Measurements from ENCODE around the gene ERFL. TPM values are rescaled to one million over a fixed set of nuclear protein-coding genes. Genes with fewer than 3 reads are reported as not detected.
A peak's percentile ranks its signal among the peaks of the same experiment; 100 is the strongest.

The ERFL gene
- total RNA-seq, result not detected in 2 replicates
- 0.23 TPM for polyA plus RNA-seq (2012)

DNA sequence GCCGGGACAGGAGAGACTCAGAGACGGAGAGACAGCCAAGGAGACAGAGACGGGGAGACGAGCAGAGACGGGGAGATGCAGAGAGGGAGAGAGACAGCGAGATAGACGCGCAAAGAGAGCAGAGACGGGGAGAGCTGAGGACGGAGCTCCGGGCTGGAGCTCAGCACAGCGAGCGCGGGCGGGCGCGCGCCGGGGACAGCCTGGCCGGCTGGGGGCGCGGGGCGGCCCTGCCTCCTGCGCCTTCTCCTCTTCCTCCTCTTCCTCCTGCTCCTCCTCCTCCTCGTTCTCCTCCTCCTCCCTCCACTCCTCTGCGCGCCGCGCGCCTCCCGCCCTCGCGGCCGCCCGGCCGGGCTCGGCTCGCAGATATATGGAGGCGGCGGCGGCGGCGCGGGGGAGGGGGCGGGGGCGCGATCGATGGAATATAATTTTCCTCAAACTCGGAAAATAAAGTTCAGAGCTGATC lies at the start of gene ERFL:
TSS of gene ERFL (minus strand) at position 229 of the 463 bp plus-strand sequence. CDS start 15,530 bp downstream, outside the sequence.
- DNase-seq (ENCODE audit: low read depth), result no peak

DNA sequence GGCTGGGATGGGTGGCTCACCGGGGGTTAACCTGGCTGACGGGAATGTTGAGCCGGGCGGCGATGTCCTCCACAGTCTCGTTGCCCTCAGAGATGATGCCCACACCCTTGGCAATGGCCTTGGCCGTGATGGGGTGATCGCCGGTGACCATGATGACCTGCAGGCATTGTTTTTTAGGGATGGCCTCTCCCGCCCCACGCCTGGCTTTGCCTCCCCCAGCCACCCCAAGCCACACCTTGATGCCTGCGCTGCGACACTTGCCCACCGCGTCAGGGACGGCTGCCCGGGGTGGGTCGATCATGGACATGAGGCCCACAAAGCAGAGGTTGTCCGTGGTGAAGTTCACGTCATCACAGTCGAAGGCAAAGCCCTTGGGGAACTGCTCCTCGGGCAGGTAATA lies 49.7 kb upstream of the ERFL start:
- DNase-seq (ENCODE audit: low read depth), result no peak

DNA sequence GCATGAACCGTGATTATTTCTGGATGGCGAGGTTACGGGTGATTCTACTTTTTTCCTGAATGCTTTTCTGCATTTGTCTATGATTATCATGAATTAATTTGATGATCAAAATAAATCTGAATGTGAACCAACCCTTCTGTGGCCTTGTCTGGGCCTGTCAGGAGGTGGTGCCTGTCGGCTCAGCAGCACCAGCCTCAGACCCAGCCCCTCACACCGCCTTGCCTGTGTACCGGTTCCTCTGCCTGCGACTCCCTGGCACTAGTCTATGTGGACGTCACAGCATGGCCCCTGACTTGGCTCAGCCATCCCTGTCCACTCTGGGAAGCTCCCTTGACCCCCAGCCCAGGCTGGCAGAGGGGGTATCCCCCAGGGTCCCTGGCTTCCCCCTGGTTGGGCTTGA lies 46.4 kb upstream of the ERFL start:
- DNase-seq (ENCODE audit: low read depth), result no peak

DNA sequence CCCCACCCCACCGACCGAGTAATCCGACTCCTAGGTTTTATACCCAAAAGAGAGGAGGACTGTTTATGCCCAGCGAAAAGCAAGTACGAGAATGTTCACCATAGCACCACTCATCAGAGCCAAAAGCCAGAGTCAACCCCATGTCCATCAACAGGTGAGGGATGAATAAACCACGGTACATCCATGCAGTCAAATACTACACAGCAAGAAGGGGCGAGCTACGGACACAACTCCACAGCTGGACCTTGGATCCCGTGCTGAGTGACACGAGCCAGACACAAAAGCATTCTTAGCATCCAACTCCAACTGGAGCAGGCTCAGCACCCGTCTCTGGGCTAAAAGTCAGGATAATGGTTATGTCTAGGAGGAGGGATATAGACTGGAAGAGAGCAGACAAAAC lies 43.1 kb upstream of the ERFL start:
- DNase-seq (ENCODE audit: low read depth), result no peak

DNA sequence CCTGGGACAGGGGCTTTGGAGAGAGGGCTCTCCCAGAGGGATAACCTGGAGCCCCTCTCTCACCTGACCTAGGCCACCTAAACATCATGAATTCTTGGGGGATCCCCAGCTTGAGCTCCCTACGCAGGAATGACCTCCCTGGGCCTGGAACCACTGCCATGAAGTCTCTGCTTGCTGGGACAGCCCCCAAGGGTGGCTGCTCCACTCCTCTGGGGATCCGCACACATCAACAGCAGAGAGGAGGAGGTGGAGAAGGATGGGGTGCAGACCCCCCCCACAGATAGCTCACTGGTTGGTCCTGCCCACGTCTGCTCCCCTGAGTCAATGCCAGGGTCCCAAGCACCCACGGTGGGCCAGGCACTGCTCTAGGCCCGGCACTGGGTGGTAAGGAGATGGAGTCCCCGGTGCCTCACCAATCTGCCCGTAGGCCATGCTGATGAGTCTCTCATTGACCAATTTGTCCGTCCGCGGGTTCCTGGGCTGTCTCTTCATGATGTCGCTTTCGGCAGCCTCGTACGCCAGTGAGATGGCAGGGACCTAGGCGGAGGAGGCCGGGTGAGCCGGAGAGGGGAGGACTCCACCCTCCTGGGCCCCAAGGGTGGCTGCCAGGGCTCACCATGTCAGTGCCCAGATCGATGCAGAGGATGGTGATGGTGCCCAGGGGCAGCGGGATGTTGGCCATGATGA lies 41.7 kb upstream of the ERFL start:
- no peak for DNase-seq (ENCODE audit: low read depth)

DNA sequence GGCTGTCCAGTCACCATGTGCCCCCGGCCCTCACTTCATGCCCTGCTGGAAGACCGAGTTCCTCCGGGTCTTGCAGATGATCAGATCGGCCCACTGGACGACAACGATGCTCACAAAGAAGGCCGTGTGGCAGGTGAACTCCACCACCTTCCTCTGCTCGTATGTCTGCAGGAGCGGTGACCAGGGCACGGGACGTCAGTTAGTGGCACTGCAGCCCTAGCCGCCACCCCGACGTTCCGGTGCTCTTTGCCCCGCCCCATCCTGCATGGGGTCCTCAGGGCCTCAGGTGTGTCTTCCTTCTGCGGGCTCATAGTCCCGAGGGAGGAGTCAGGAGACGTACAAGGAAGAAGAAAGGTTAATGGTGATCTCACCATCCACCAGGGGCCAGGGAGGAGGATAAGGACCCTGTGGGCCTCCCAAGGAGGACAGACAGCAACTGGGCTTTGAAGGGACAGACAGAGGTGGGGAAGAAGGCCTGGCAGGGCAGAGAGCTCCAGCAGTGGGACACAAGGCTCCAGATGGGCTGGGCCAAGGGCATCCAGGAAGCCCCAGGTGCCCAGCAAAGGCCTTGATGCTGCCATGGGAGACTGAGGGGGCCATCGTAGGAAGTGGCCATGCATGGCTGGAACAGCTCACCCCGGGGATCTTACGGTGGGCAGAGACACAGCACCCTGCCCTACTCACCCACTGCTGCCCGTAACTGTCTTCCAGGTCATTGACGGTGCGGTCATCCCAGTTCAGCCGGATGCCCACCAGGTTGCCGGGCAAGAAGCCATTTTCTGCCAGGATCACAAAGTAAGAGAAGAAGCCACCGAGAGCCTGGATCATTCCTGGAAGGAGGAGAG lies 40.7 kb upstream of the ERFL start:
- no peak for DNase-seq (ENCODE audit: low read depth)

DNA sequence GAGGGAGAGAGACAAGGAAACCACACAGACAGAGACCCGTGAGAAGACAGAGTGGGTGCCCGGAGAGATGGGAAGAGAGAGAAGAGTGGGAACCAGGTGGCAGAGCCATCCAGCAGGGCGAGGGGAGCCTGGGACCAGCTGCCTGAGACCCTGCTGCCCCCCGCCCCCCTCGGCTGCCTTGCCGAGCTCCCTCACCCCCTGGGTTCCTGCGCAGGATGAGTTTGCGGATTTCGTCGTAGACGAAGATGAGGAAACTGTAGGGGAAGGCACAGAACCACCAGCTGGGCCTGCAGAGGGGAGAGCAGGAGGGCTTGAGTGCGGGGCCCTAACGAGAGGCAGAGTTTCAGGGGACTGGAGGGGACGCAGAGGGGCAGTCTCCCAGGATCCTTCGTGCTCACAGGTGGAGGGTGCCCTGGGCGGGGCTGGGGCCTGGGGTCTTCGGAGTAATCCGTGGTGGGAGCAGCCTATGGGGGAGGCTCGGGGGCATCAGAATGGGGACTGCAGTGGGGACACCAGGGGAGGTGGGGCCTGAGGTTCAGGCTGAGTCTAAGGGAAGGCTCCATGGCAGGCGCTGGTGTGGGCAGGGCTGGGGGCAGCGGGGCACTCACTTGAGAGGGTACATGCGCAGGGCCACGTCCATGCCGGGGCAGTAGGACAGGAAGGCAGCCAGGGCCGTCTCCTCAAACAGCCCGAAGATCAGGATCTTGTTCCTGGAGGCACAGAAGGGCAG lies 39.0 kb upstream of the ERFL start:
- no peak for DNase-seq (ENCODE audit: low read depth)

DNA sequence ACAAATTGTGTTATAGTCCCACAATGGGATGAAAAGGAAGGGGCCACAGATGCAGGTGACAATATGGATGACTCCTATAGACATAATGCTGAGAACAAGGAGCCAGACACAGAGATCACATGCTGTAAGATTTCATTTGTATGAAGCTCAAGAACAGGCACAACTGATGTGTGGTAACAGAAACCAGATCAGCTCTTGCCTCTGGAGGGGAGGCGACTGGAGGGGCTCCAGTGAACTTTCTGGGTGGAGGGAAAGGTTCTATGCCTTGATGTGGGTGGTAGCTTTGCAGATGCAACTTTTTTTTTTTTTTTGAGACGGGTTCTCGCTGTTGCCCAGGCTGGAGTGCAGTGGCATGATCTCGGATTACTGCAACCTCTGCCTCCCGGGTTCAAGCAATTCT lies 36.9 kb upstream of the ERFL start:
- DNase-seq (ENCODE audit: low read depth), result no peak

DNA sequence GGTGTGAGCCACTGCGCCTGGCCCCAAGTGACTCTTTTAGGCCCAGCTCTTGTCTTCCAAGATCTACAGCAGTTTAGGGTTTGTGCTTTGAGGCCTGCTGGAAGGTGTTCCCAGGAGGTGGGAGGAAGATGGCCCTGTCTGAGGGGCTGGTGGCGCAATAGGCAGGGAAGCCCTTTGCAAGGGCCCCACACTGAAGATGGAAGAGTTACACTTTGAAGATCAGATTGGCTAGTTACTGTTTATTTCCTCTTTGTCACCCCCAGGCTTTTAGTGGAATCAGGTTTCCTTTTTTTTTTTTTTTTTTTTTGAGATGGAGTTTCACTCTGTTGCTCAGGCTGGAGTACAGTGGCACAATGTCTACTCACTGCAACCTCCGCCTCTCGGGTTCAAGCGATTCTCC lies 32.7 kb upstream of the ERFL start:
- DNase-seq (ENCODE audit: low read depth), result no peak

DNA sequence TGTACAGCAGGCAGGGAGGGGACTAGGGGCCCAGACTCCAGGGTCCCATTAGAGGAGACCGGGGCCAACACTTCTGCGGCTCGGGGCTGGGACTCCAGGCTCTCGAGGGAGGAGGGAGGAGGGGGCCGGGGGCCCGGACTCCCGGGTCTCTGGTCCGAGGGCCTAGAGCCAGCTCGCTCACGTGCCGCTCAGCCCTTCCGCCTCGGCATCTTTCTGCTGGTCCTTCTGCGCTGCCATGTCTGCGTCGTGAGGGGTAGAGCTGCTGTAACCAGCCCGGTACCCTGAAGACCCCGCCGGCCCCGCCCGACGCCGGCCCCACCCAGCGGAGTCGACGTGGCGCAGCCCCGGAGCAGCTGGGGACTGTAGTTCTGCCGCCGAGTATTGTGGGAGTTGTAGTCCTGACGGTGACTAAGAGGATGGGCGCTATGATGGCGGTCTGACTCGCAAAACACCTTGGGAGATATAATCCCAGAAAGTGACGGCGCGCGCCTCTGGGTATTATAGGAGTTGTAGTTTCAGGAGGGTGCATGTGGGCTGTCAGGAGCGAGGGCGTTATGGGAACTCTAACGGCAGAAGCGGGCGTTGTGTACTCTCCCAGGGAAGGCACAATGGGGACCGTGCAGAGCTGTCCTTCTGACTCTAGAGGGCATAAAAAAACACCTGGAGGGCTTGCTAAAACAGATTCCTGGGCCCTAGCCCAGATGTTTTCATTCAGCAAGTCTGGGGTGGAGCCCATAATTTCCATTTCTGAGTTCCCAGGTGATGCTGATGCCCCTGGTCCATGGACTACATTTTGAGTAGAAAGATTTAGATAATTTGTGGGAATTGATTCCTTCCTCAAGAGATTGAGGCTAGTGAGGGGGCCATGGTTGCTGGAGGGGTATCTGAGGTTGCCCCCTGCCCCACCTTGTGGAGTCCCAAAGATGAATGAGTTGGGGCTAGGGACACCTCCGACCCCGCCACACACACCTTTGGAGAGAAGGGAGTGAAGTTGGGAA lies 31.1 kb upstream of the ERFL start, which contains the start of gene RABAC1:
TSS of gene RABAC1 (minus strand) at position 266 of the 998 bp plus-strand sequence. CDS start at position 237, 29 bp downstream.
- peak; percentile 88 for DNase-seq (ENCODE audit: low read depth)

DNA sequence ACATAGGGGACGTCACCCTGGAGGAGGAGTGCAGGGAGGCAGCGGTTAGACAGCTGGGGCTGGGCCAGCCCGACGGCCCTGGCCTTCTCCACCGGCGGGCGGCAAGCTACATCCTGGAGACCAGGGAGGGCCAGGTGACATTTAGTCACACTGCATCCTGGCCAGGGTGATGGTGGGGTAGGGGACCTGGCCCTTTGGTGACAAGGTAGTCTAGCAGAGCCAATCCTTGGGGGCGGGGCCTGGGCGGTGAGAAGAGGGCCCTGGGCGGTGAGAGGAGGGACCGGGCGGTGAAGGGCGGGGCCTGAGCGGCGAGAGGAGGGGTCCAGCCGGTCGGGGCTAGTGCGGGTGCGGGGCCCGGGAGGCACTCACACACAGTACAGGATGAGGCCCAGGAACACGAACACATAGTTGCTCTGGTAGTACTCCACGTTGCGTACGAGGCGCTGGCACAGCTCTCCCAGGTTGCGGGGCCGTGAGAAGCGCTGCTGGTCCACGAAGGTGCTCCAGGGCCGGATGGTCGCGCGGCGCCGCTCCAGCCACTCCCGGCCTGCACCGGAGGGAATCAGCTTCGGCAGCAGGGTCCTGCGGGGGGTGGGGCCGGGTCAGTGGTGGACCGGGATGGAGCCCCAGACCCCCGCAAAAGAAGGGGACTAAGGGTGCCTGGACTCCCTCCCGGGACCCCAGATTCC lies 30.3 kb upstream of the ERFL start:
- DNase-seq (ENCODE audit: low read depth), result peak; percentile 63

DNA sequence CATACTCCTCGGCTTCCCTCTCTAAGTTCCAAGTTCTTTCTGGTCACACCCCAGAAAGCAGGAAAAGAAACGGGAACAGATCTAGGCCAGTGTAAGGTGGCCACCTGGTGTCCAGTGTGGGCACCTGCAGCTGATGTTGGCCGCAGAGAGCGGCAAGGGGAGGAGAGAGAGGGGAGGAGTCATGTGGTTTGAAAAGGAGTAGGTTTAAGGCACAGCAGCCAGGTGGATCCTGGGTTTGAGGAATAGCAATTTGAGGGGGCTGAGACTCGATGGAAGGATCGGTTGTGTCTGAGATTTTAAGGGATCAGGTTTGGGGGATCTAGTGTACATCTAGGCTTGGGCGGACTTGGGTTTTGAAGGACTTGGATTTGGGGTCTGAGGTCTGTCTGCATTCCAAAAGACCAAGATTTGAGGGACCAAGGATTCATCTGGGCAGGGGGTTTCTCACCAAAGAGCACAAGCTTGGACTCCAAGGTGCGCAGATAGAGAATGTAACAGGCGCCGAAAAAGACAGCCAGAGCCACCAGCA lies 29.7 kb upstream of the ERFL start:
- DNase-seq (ENCODE audit: low read depth), result peak; percentile 72

DNA sequence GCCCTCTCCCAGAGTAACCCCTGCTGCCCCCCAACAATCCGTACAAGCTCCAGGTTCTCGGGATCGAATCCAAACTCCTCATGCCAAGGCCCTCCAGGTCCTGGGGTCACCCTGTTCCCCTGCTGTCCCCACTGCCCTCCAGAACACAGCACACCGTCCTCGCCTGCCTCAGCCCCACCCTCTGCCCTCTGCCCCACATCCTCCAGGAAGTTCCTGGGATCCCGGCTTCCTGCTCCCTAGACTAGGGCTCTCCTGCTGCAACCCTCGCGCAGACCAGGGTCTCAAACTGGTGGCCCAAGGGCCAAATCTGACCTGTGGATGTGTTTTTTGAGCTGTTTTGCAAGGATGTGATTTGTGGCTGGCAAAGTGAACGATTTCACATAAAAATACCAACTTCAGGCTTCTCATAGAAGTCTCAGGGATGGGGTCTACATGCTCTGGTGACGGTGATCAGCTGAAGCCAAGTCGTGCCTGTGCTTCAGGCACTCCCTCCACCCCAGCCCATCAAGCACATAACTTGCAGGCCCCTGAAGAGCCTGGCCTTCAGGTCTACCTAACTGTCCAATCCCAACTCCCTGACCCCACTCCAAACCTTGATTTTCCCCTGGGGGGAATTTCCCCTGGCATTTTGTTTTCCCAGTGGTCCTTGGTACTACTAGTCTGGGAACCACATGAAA lies 29.1 kb upstream of the ERFL start:
- DNase-seq (ENCODE audit: low read depth), result no peak

DNA sequence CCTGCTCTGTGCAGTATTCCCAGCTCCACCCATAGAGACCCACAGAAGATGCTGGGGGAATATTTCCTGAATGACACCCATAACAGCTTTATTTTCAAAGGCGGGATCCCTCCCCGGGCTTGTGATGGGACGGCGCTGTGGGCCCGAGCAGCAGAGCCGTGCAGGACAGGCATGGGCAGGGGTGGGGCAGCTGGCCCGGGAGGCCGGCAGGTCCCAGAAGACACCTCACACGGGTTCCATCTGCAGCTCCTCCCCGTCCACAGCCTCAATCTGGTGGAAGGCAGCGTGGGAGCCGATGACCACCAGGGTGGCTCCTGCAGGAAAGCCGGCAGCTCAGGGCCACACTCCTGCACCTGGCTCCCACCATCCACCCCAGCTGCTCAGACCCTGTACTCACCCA lies 28.4 kb upstream of the ERFL start:
- DNase-seq (ENCODE audit: low read depth), result no peak

DNA sequence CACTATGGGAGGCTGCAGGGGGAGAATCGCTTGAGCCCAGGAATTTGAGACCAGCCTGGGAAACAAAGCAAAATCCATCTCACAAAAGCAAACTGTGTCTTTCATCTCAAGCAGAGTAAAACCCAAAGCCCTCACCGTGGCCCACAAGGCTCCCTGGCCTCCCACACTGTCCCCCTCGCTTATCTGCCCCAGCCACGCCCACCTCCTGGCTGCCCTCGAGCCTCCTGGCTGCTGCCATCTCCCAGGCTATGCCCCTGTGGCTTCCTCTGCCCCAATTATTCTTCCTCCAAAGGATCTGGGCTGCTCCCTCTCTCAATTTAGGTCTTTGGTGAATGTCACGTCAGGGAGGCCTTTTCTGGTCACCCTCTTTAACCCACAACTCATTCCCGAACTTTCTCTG lies 27.3 kb upstream of the ERFL start:
- DNase-seq (ENCODE audit: low read depth), result no peak

DNA sequence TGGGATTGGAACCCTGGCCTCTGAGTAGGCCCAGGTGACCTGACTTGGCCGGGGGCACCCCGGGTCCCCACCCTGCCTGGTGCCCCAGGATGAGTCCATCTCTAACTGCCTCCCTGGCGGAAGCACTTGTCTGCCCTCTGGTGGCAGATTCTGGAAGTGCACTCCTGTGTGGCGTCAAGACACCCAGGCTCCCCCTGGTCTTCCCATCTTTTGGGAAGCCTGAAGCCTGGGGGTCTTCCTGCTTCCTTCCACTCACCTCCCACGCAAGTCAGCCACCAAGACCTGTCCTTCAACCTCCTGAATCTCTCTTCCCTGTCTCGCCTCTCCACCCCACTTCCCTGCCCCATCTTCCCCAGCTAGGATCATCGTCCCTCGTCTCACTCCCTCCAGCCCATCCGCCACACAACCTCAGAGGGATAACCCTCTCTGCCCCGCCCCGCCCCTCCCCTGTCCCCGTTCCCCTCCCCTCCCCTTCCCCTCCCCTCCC lies 23.5 kb upstream of the ERFL start:
- peak; percentile 79 for DNase-seq (ENCODE audit: low read depth)

DNA sequence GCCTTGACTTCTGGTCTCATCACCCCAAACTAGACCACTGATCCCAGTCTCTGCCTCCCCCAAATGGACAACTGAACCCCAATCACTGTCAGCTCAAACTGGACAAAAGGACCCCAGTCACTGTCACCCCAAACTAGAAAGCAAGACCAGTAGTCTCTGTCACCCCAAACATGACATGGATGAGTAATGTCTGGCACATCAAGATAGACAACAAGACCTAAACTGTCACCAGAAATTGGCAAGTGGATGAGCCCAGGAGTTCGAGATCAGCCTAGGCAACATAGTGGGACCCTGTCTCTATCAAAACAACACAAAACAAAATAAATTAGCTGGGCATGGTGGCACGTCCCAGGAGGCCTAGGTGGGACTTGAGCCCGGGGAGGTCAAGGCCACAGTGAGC lies 18.8 kb upstream of the ERFL start:
- no peak for DNase-seq (ENCODE audit: low read depth)

DNA sequence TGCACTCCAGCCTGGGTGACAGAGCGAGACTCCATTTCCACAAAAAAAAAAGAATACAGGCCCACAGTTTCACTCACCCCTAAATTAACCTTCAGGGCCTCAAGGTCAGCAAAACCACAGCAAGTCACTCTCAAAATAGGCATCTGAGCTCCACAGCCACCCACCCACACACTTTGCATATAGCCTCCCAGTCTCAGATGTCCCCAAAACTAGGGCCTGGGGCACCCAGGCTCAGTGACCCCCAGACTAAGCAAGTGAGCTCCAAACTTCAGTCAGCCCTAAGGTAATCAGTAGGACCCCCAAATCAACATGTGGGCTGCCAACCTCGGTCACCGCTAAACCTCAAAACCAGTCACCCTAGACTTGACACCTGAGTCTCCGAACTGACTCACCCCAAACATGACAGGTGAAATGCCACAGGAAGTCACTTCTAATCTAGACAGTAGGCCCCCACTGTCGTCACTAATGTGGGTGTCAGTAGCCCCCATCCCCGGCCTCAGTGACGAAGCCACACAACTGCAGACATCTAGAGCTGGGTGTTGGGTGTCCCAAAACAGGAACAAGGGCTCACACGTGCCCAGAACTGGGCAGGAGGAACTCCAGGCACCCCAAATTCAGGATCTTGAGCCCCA lies 17.0 kb upstream of the ERFL start:
- no peak for DNase-seq (ENCODE audit: low read depth)

All from myocyte (in vitro differentiated cells).